ENCODE data around the gene SEC14L2. TPM values are rescaled to one million over a fixed set of nuclear protein-coding genes. Genes with fewer than 3 reads are reported as not detected.

SEC14L2 gene
- total and polyA plus RNA-seq, 2 of the 8 experiments (the other 6 are each of a cell fraction or from before 2014, with no cell fraction given), result 2.8 to 3.2 TPM

DNA sequence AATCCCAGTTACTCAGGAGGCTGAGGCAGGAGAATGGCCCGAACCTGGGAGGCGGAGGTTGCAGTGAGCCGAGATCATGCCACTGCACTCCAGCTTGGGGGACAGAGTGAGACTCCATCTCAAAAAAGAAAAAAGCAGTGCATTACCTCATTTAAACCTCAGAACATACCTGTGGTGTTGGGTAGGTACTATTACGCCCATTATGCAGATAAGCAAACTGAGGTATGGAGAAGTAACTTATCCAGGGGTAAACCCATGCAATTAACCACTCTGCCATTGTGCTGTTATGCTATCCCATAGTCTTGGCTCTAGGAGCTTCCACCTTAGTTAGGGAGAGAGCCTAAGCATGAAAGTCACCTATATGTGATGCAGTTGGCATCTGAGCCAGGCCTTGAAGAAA, 77.3 kb downstream of the SEC14L2 start:
- Histone ChIP-seq H3K4ac (replicated peaks; ENCODE audit: insufficient read length, low read depth, low read length) (no peak overlapping the region), H2BK120ac (replicated peaks; ENCODE audit: low read depth, low read length) (no peak overlapping the region), H3K9ac (replicated peaks in 1 of 4; ENCODE audit: extremely low read depth in 1 of 4, low read depth in 3 of 4, low read length in 3 of 4) (no peak overlapping the region), H3K23ac (ENCODE audit: insufficient read length) (no peak overlapping the region), H3K79me2 (ENCODE audit: control insufficient read depth in 1 of 2, insufficient read depth in 2 of 2, low read length in 2 of 2) (no peaks in the 10 kb centered on the region), H3K4me1 (replicated peaks in 1 of 4; ENCODE audit: control insufficient read depth in 3 of 4, insufficient read depth in 4 of 4, low read length in 3 of 4) (no peaks in the 10 kb centered on the region; a peak in 1 of 7 replicates), H3K14ac (ENCODE audit: insufficient read length) (no peak overlapping the region), H2BK15ac (ENCODE audit: low read length) (no peak overlapping the region), H2BK5ac (ENCODE audit: low read depth, low read length) (no peak overlapping the region), H2BK12ac (ENCODE audit: low read depth, low read length) (no peak overlapping the region), H3K36me3 (ENCODE audit: control insufficient read depth in 2 of 4, insufficient read depth in 4 of 4, low read length in 3 of 4) (no peaks in the 10 kb centered on the region), H2AFZ (ENCODE audit: low read length) (no peak overlapping the region), H3K9me3 (ENCODE audit: insufficient read depth in 2 of 2, low read depth in 1 of 2, low read length in 1 of 2) (no peaks in the 10 kb centered on the region), H3K4me2 (ENCODE audit: insufficient read depth in 1 of 2, low read depth in 2 of 2, low read length in 2 of 2) (no peak overlapping the region), H3K27ac (ENCODE audit: low read depth, low read length) (no peak overlapping the region), H4K5ac (ENCODE audit: insufficient read length, low read depth, low read length) (no peak overlapping the region), H4K20me1 (replicated peaks in 1 of 2; ENCODE audit: control insufficient read depth in 1 of 2, insufficient read depth in 2 of 2, low read length in 2 of 2) (no peaks in the 10 kb centered on the region), H3K27me3 (replicated peaks in 1 of 4; ENCODE audit: control insufficient read depth in 3 of 4, extremely low read depth in 1 of 4, insufficient read depth in 3 of 4, low read length in 3 of 4) (no peaks in the 10 kb centered on the region; a peak in 1 of 7 replicates), H3K79me1 (ENCODE audit: low read depth, low read length) (no peaks in the 10 kb centered on the region), H3K4me3 (ENCODE audit: extremely low read depth in 1 of 4, insufficient read depth in 2 of 4, low read depth in 3 of 4, low read length in 4 of 4) (no peak overlapping the region), H3K23me2 (ENCODE audit: low read depth, low read length) (no peaks in the 10 kb centered on the region), H4K91ac (replicated peaks; ENCODE audit: insufficient read length, low read length) (no peak overlapping the region), H3K56ac (replicated peaks; ENCODE audit: insufficient read length, low read depth, low read length) (no peak overlapping the region), H3K18ac (ENCODE audit: extremely low read depth, low read length) (no peak overlapping the region), H2BK20ac (ENCODE audit: low read length) (no peak overlapping the region), H4K8ac (ENCODE audit: extremely low read depth, insufficient read depth, low read length) (no peak overlapping the region), H2AK5ac (ENCODE audit: low read depth, low read length) (no peak overlapping the region)
- CTCF ChIA-PET (ENCODE audit: partially characterized antibody), result interaction anchor here (5.9 kb wide), 1 partner anchor 11 kb away, joined by 48 read pairs; no protein-coding TSS in a partner anchor
- WGBS, 2 experiments (ENCODE audit: extremely low coverage in 1 of 2, insufficient coverage in 1 of 2, insufficient read length in 1 of 2, insufficient replicate concordance in 2 of 2, low coverage in 1 of 2, low lambda C conversion rate in 2 of 2, missing lambda C conversion rate in 1 of 2), result 94% methylated on average over 4 of the region's 4 CpGs; no CpG with 5 or more reads in 1 of the 2 experiments
- FAIRE-seq (no peak), DNase-seq (ENCODE audit: low read depth in 1 of 2, low spot score in 2 of 2) (no peak)
- POLR2A ChIA-PET (ENCODE audit: partially characterized antibody), result interaction anchor here (0.6 to 1.4 kb wide), 2 partner anchors 10 to 44 kb away, joined by 3 to 5 read pairs; no protein-coding TSS in a partner anchor
- TF ChIP-seq ATF2 (IDR thresholded peaks at IDR 0.05; ENCODE audit: low read length) (no peak), TAF1 (IDR thresholded peaks at IDR 0.05; ENCODE audit: low read depth, low read length) (no peak), RFX5 (IDR thresholded peaks at IDR 0.05; ENCODE audit: borderline replicate concordance, low read depth, low read length) (no peak), POLR2AphosphoS5 (IDR thresholded peaks at IDR 0.05; ENCODE audit: low read depth, low read length) (no peak), KDM4A (IDR thresholded peaks at IDR 0.05; ENCODE audit: low read depth, low read length, severe bottlenecking) (no peak), KDM1A (IDR thresholded peaks at IDR 0.05; ENCODE audit: borderline replicate concordance, low read length) (no peak), NANOG (IDR thresholded peaks at IDR 0.05; ENCODE audit: insufficient read depth, low read depth, low read length, poor library complexity, severe bottlenecking) (no peak), YY1 (IDR thresholded peaks at IDR 0.05; ENCODE audit: low read depth, low read length) (no peak), GTF2F1 (IDR thresholded peaks at IDR 0.05; ENCODE audit: borderline replicate concordance, low read depth, low read length) (no peak), BACH1 (IDR thresholded peaks at IDR 0.05; ENCODE audit: low read length) (no peak)
